ENCODE measurements around the gene SCYL1.
A peak's percentile ranks its signal among the peaks of the same experiment; 100 is the strongest.

Gene SCYL1

DNA sequence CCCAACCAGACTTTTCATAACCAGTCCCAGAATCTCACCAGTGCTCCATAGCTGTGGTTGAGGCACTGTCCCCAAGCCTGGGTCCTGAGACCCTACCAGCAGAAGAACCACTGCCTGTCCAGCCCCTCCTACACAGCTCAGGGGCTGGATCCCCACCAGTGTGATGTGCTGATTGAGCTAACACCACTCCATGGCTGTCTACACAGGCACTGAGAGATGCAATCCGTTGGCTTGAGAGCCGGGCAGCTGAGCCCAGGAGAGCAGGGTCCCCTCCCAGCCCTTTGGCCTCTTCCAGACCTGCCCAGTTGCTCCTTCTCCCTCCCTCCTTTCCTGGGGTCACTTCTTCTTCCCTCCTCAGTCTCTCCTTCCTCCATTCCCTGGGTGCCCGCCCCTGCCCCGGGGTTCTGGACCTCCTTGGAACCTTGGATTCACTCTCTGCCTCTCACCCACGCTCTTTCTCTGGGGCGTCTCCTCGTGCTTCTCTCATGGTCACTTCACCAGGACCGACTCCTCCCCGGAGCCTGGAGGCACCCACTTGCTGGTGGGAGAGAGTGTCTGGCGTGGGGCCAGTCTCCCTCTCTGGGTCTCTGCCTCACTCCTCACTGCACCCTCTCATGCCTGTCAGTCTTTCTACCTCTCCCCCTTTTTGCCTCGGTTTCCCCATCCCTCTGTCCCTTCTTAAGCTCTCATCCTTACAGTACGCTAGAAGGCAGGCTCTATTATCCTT lies 706 bp upstream of the SCYL1 start:
- DNase-seq (ENCODE audit: low read depth): no peak
- TF ChIP-seq, protein P1, sequence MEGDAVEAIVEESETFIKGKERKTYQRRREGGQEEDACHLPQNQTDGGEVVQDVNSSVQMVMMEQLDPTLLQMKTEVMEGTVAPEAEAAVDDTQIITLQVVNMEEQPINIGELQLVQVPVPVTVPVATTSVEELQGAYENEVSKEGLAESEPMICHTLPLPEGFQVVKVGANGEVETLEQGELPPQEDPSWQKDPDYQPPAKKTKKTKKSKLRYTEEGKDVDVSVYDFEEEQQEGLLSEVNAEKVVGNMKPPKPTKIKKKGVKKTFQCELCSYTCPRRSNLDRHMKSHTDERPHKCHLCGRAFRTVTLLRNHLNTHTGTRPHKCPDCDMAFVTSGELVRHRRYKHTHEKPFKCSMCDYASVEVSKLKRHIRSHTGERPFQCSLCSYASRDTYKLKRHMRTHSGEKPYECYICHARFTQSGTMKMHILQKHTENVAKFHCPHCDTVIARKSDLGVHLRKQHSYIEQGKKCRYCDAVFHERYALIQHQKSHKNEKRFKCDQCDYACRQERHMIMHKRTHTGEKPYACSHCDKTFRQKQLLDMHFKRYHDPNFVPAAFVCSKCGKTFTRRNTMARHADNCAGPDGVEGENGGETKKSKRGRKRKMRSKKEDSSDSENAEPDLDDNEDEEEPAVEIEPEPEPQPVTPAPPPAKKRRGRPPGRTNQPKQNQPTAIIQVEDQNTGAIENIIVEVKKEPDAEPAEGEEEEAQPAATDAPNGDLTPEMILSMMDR (IDR thresholded peaks at IDR 0.05; ENCODE audit: low read depth, low read length, missing control alignments): no peak
- in situ Hi-C loops (cut with HindIII; ENCODE audit: low sequenced_read_pairs): no loop called here
- peak overlapping the region; percentile 9 for H3K4me3 ChIP-seq (ENCODE audit: low read depth, low read length)

DNA sequence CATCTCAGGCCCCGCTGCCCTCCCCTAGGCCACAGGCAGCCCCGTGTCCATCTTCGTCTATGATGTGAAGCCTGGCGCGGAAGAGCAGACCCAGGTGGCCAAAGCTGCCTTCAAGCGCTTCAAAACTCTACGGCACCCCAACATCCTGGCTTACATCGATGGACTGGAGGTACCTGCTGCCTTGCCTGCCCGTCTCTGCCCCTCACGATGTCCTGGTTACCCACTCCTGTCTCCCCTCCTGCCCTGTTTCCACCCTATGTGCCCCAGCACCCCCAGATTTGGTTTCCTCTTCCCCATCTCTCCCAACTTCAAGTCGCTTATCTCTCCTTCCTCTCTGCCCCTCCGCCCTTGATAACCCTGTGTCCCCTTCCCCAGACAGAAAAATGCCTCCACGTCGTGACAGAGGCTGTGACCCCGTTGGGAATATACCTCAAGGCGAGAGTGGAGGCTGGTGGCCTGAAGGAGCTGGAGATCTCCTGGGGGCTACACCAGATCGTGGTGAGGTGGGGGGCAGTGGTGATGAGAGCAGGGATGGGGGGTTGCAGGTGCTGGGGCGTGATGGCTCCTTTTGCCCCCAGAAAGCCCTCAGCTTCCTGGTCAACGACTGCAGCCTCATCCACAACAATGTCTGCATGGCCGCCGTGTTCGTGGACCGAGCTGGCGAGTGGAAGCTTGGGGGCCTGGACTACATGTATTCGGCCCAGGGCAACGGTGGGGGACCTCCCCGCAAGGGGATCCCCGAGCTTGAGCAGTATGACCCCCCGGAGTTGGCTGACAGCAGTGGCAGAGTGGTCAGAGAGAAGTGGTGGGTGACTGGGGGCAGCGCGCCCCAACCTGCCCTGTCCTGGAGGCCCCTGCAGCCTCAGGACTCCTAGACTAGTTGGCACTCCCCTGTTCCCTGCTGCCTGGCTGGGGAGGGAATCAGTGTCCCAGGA lies 930 bp downstream of the SCYL1 start:
- H3K4me3 ChIP-seq (ENCODE audit: low read depth, low read length): peak overlapping the region; percentile 90
- no peak for DNase-seq (ENCODE audit: low read depth)
- TF ChIP-seq, protein P1 (IDR thresholded peaks at IDR 0.05; ENCODE audit: low read depth, low read length, missing control alignments): no peak
- in situ Hi-C loops (cut with HindIII; ENCODE audit: low sequenced_read_pairs): no loop called here

DNA sequence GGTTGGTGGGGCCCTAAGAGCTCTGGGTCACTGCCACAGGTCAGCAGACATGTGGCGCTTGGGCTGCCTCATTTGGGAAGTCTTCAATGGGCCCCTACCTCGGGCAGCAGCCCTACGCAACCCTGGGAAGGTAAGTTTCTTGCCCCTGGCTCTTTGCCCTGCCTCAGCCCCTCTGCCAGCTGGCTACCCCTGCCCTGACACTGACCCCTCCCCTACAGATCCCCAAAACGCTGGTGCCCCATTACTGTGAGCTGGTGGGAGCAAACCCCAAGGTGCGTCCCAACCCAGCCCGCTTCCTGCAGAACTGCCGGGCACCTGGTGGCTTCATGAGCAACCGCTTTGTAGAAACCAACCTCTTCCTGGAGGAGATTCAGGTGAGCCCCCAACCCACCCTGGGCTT lies 1.9 kb downstream of the SCYL1 start:
- in situ Hi-C loops (cut with HindIII; ENCODE audit: low sequenced_read_pairs): no loop called here
- no peak overlapping the region for H3K4me3 ChIP-seq (ENCODE audit: low read depth, low read length)
- TF ChIP-seq, protein P1 (IDR thresholded peaks at IDR 0.05; ENCODE audit: low read depth, low read length, missing control alignments): no peak

DNA sequence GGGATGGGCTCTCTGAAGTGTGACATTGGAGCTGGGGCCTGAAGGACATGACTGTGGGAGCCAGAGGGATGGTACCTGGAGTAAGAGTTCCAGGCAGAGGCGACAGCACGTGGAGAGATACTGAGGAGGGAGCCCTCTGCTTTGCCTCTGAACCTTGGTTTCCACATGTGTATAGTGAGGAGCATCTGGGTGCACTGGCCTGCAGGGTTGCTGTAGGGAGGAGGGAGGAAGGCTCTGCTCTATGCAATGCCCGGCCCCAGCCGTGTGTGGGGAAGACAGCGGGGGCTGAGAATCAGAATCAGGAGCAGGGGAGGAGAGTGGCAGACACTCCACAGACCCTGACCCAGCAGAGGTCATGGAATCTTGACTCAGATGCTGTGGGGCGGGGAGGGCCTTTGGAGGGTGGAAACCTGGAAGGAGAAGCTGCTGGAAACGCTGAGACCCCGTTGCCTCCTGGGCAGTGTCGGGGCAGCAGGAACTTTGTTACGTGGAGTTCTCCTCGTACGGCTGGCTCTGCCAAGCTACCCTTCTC lies 4.0 kb downstream of the SCYL1 start:
- TF ChIP-seq, protein P1 (IDR thresholded peaks at IDR 0.05; ENCODE audit: low read depth, low read length, missing control alignments): no peak
- no peak overlapping the region for H3K4me3 ChIP-seq (ENCODE audit: low read depth, low read length)
- no peak for DNase-seq (ENCODE audit: low read depth)
- in situ Hi-C loops (cut with HindIII; ENCODE audit: low sequenced_read_pairs): no loop called here

More for the DNA sequence above, 1.9 kb downstream of the SCYL1 start:
- DNase-seq (ENCODE audit: low read depth): no peak

DNA sequence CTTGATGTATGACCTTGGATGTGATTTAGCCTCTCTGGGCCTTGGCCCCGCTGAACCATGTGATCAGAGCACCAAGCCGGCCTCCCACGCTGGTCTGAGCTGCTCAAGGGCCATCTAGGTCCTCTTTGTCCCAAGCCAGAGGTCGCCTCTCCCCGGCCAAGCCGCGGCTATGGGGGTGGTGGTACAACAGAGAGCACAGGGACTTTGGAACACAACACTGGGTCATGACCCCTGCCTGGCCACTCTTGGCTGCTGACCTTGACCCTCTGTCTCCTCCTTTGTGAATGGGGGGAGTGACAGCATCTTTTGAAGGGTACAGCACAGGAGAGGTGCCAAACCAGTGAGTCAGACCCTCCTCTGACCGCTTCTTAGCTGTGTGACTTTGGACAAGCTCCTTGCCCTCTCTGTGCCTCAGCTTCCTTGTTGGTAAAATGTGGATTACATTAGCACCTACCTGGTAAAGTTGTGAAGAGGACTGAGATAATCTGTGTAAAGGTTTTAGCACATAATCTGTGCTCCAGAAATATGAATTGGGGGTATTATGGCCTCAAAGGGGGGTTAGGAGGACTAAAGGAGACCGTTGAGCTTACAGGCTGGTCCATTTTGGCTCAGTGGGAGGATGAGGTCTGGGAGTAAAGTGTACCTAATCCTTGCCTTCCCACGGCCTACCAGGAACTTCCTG lies 4.7 kb downstream of the SCYL1 start:
- in situ Hi-C loops (cut with HindIII; ENCODE audit: low sequenced_read_pairs): no loop called here
- no peak for DNase-seq (ENCODE audit: low read depth)
- H3K4me3 ChIP-seq (ENCODE audit: low read depth, low read length): no peak overlapping the region
- TF ChIP-seq, protein P1 (IDR thresholded peaks at IDR 0.05; ENCODE audit: low read depth, low read length, missing control alignments): no peak

DNA sequence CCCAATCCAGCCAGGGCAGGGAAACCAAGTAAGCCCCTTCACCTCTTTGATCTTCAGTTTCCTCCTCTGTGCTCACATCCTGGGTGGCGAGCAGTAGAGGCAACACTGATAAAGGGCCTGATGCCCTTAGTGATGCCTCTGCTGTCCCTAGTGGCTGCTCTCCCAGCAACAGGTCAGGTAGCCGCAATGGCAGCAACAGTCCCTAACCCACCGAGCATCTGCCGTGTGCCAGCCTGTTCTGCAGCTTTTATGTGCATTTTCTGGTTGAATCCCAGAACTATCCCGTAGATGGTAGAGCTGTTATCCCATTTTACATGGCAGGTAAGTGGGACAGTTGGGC lies 5.2 kb downstream of the SCYL1 start:
- in situ Hi-C loops (cut with HindIII; ENCODE audit: low sequenced_read_pairs): no loop called here
- TF ChIP-seq, protein P1 (IDR thresholded peaks at IDR 0.05; ENCODE audit: low read depth, low read length, missing control alignments): peak; percentile 34
- H3K4me3 ChIP-seq (ENCODE audit: low read depth, low read length): no peak overlapping the region
- DNase-seq (ENCODE audit: low read depth): no peak

All from astrocyte of the cerebellum (primary cell).